GM12878 (cell line): ENCODE data around the gene SPATA9. TPM values are rescaled to one million over a fixed set of nuclear protein-coding genes. Genes with fewer than 3 reads are reported as not detected.

ENCODE experiments used
- ATAC-seq: fragments of 200-7000 bp; cut with Tn5 transposase; 3 replicates; pipeline ENCODE4 v1.9.1; 2020; ENCODE audit warnings: mild to moderate bottlenecking, moderate library complexity
- BruUV-seq: library from RNA; stranded (reverse); fragments of 400-500 nt; replicated peaks from 2 replicates; lab custom pipeline; 2021; lab: Mats Ljungman, UMichigan
- CTCF ChIA-PET: fragments of 300-600 bp; sonication (Branson Sonifier 250); formaldehyde crosslinking; extraction: SDS; loops from one replicate; lab custom pipeline; 2021; ENCODE audit warnings: inconsistent platforms; lab: Yijun Ruan, JAX
- POLR2A ChIA-PET: fragments of 350-600 bp; formaldehyde crosslinking; extraction: SDS; loops from one replicate; lab custom pipeline; 2021; ENCODE audit warnings: inconsistent platforms; lab: Charles Lee
- RAD21 ChIA-PET: fragments of 300-600 bp; sonication (Branson Sonifier 250); formaldehyde crosslinking; loops from one replicate; lab custom pipeline; 2023; ENCODE audit warnings: antibody characterized with exemption; ENCODE audit not compliant: unreplicated experiment; lab: Charles Lee
- SMC1A ChIA-PET: fragments of 300-600 bp; sonication (Branson Sonifier 250); formaldehyde crosslinking; loops from one replicate; lab custom pipeline; 2023; ENCODE audit not compliant: unreplicated experiment, uncharacterized antibody; lab: Charles Lee
- DNase-seq: peaks from one replicate; pipeline ENCODE4 v3.0.0-alpha.2; 2011; ENCODE audit warnings: low read depth, low spot score
- FAIRE-seq: peaks from 3 replicates; lab custom pipeline; 2011; peaks lifted over from hg19 to GRCh38; lab: Jason Lieb, UNC
- H2AFZ ChIP-seq: 2 replicates; pipeline ENCODE4 v1.6.0; 2011; ENCODE audit warnings: low read depth, low read length, control low read depth; ENCODE audit not compliant: control insufficient read depth
- H3K27ac ChIP-seq: 2 replicates; pipeline ENCODE4 v1.5.1; 2011; ENCODE audit warnings: control low read depth; ENCODE audit not compliant: control insufficient read depth, insufficient read depth
- H3K27me3 ChIP-seq, 2 experiments: replicated peaks in 1 of 2; 2 replicates each; pipeline versions ENCODE4 v1.6.0 to v1.6.1; 2011; ENCODE audit warnings: low read length in 1 of 2; ENCODE audit not compliant: control insufficient read depth in 2 of 2, insufficient read depth in 2 of 2
- H3K36me3 ChIP-seq, 2 experiments: 2 replicates each; pipeline ENCODE4 v1.5.1; 2011; ENCODE audit warnings: low read length in 1 of 2; ENCODE audit not compliant: control insufficient read depth in 2 of 2, insufficient read depth in 2 of 2
- H3K4me1 ChIP-seq: 2 replicates; pipeline ENCODE4 v1.6.1; 2011; ENCODE audit warnings: mild to moderate bottlenecking, low read length, moderate library complexity, mixed read lengths; ENCODE audit not compliant: control insufficient read depth, insufficient read depth
- H3K4me2 ChIP-seq: 2 replicates; pipeline ENCODE4 v1.6.0; 2011; ENCODE audit warnings: control low read depth; ENCODE audit not compliant: control insufficient read depth, insufficient read depth
- H3K4me3 ChIP-seq: fragments of 200-600 bp; sonication (generic); 2 replicates; pipeline ENCODE4 v1.5.1; 2016
- H3K79me2 ChIP-seq: 2 replicates; pipeline ENCODE4 v1.6.0; 2011; ENCODE audit warnings: low read length; ENCODE audit not compliant: control insufficient read depth, insufficient read depth
- H3K9ac ChIP-seq: 2 replicates; pipeline ENCODE4 v1.8.0; 2011; ENCODE audit warnings: low read length, control low read depth, mixed read lengths; ENCODE audit not compliant: control insufficient read depth, insufficient read depth
- H3K9me3 ChIP-seq: replicated peaks from 3 replicates; pipeline ENCODE4 v1.5.1; 2011; ENCODE audit warnings: mild to moderate bottlenecking, low read length; ENCODE audit not compliant: control insufficient read depth, insufficient read depth
- H4K20me1 ChIP-seq: 2 replicates; pipeline ENCODE4 v1.6.0; 2011; ENCODE audit not compliant: control insufficient read depth, insufficient read depth
- BCL11A ChIP-seq: IDR thresholded peaks from 2 replicates; pipeline ENCODE4 v1.6.1; 2011; ENCODE audit warnings: low read depth, low read length
- FOXK2 ChIP-seq: fragments of 450-650 bp; IDR thresholded peaks from 2 replicates; pipeline ENCODE4 v1.6.1; 2017; ENCODE audit warnings: mild to moderate bottlenecking, moderate library complexity
- HSF1 ChIP-seq: fragments of 150-350 bp; IDR thresholded peaks from 2 replicates; pipeline ENCODE4 v1.6.1; 2014; ENCODE audit warnings: mild to moderate bottlenecking, low read depth, low read length
- NBN ChIP-seq: fragments of 450-650 bp; IDR thresholded peaks from 2 replicates; pipeline ENCODE4 v1.6.1; 2016
- POLR2A ChIP-seq: IDR thresholded peaks from 2 replicates; pipeline ENCODE4 v1.6.1; 2011; ENCODE audit warnings: low read depth, mild to moderate bottlenecking, low read length
- POLR2AphosphoS5 ChIP-seq: IDR thresholded peaks from 2 replicates; pipeline ENCODE4 v1.6.1; 2011; ENCODE audit warnings: mild to moderate bottlenecking, low read length, inconsistent platforms
- SIN3A ChIP-seq: IDR thresholded peaks from 2 replicates; pipeline ENCODE4 v1.6.1; 2012; ENCODE audit warnings: low read depth, low read length, improper control_type of control experiment
- SUZ12 ChIP-seq: fragments of 200-600 bp; sonication (generic); IDR thresholded peaks from one replicate; pipeline ENCODE4 v1.6.1; 2018; ENCODE audit warnings: antibody characterized with exemption, mild to moderate bottlenecking; ENCODE audit not compliant: unreplicated experiment
- WGBS: methylation state at CpG from one replicate; pipeline ENCODE4 v1.1.6; 2016; ENCODE audit warnings: low lambda C conversion rate; ENCODE audit not compliant: insufficient replicate concordance, insufficient coverage; ENCODE audit errors: missing lambda C conversion rate; 5-methylcytosine and 5-hydroxymethylcytosine counted together
- in situ Hi-C: fragments of 300-500 bp; cut with MboI; formaldehyde crosslinking; loops from 9 replicates; pipeline ENCODE4 v1.14.3; 2018; ENCODE audit warnings: mixed read lengths
- intact Hi-C: fragments of 100-400 bp; cut with micrococcal nuclease; formaldehyde crosslinking; loops from one replicate; pipeline ENCODE4 v1.14.2; 2022; ENCODE audit not compliant: unreplicated experiment
- polyA plus RNA-seq, 11 experiments: library from polyadenylated mRNA; depleted of rRNA in 4 of 11; unstranded in 6 of 11; stranded (reverse) in 5 of 11; fragments of >200 nt; fragmentation: Nextera tagmentation in 4 of 11; fragmentation: Illumina TruSeq in 1 of 11; extraction: Ambion mirVana in 4 of 11; extraction: Trizol in 1 of 11; gene quantifications; 1 replicate in 1 of 11; 2 replicates in 10 of 11; pipeline versions ENCODE4 v1.2.1 to v1.2.3, GENCODE V29; 2011 to 2016; ENCODE audit warnings: inconsistent platforms in 2 of 11, missing spikeins in 2 of 11, low read depth in 1 of 11
- total RNA-seq, 4 experiments: library from RNA; depleted of rRNA in 3 of 4; stranded (reverse); fragments of >200 nt in 3 of 4; fragmentation: Illumina TruSeq in 1 of 4; extraction: Trizol in 1 of 4; gene quantifications; 2 replicates each; pipeline versions ENCODE4 v1.2.1 to v1.2.3, GENCODE V29; 2013 to 2021
- TF ChIP-seq, protein P1 (sequence below): fragments of 450-650 bp; IDR thresholded peaks from 2 replicates; pipeline ENCODE4 v1.6.1; 2016; ENCODE audit warnings: mild to moderate bottlenecking

SPATA9 gene
- total and polyA plus RNA-seq, 10 of the 15 experiments (the other 5 are each of a cell fraction or from before 2014, with no cell fraction given), result 0.11 to 0.49 (median 0.16) TPM; not detected in 1

DNA sequence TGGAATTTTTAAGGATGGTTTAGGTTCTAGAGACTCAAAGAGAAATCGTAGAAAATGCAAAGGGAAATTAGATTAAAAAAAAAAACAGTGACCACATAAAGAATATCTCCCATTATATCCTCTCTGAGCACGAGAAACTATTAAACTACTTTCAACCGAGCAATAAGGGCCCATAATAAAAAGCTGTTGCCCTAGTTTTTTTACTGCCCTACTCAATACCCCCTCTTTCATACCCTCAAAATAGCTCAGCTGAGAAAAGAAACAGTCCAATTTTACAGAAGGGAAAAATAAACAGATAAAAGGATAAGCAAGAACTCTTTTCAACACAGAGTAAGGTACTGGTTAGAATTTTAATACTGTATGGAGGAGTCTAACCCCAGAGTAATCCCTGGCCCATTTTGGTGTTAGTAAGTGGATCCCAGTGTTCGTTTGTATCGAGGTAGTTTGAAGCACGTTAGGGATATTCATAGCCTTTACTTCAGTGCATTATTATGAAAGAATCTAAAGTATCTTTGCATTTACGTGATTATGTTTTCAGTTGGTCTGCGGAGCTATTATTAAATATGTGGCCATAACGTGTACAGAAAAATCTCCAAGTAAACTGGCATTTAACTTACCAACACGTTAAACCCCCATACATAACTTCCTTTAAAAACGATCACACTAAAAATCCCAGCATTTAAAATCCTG lies 47.4 kb upstream of the SPATA9 start:
- TF ChIP-seq, protein P1, sequence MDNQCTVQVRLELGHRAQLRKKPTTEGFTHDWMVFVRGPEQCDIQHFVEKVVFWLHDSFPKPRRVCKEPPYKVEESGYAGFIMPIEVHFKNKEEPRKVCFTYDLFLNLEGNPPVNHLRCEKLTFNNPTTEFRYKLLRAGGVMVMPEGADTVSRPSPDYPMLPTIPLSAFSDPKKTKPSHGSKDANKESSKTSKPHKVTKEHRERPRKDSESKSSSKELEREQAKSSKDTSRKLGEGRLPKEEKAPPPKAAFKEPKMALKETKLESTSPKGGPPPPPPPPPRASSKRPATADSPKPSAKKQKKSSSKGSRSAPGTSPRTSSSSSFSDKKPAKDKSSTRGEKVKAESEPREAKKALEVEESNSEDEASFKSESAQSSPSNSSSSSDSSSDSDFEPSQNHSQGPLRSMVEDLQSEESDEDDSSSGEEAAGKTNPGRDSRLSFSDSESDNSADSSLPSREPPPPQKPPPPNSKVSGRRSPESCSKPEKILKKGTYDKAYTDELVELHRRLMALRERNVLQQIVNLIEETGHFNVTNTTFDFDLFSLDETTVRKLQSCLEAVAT, result peak; percentile 41; the same call in 1 of the 2 replicates
- TF ChIP-seq FOXK2 (no peak), BCL11A (no peak), NBN (no peak), POLR2A (no peak), POLR2AphosphoS5 (no peak), SUZ12 (no peak), HSF1 (no peak), SIN3A (no peak)
- DNase-seq (no peak), ATAC-seq (no peak), FAIRE-seq (no peak)
- Histone ChIP-seq H3K4me2 (peak overlapping the region; percentile 90), H2AFZ (peak overlapping the region; percentile 89), H3K4me3 (peak overlapping the region; percentile 78), H3K9ac (peak overlapping the region; percentile 87), H3K27me3 (no peaks in the 10 kb centered on the region), H3K4me1 (peaks cover 21% of the 10 kb centered on the region), H3K79me2 (peaks cover 39% of the 10 kb centered on the region), H4K20me1 (no peaks in the 10 kb centered on the region), H3K36me3 (no peaks in the 10 kb centered on the region), H3K27ac (peak overlapping the region; percentile 70), H3K9me3 (no peaks in the 10 kb centered on the region)
- in situ Hi-C loops, result no loop called here
- ChIA-PET RAD21 (interaction anchor here (0.9 to 5.1 kb wide), 20 partner anchors 8 to 232 kb away, joined by 3 to 25 read pairs (median 6); partner anchors contain the start of genes GLRX and RFESD), POLR2A (interaction anchor here (0.9 to 2.8 kb wide), 12 partner anchors 8 to 244 kb away, joined by 3 to 12 read pairs (median 4); partner anchors contain the start of gene RFESD), CTCF (interaction anchor here (0.7 to 5.2 kb wide), 13 partner anchors 12 to 173 kb away, joined by 3 to 22 read pairs (median 6); no protein-coding TSS in a partner anchor), SMC1A (interaction anchor here (0.8 to 6.6 kb wide), 19 partner anchors 10 to 710 kb away, joined by 3 to 46 read pairs (median 4); partner anchors contain the start of gene GLRX)
- intact Hi-C loops, result loop anchor here (5.0 to 10.0 kb wide), 3 partner anchors 92 to 175 kb away; partner anchors contain the start of genes ARSK, GLRX and SKIC3
- TSS peak; percentile 75 for BruUV-seq
- 62% methylated on average over 11 of the region's 11 CpGs for WGBS
